HG03135 (cell line): Measurements from ENCODE around the gene NKIRAS1.
A peak's percentile ranks its signal among the peaks of the same experiment; 100 is the strongest.
"Not testable (repeated sequence)": the region's sequence is repeated elsewhere in the genome, so short reads cannot be mapped to it uniquely, and the experiment has no call there.

Experiments used
- ATAC-seq: cut with Tn5 transposase; IDR thresholded peaks from one replicate; pipeline ENCODE4 v1.9.1; 2021; ENCODE audit warnings: mild to moderate bottlenecking, moderate library complexity; ENCODE audit not compliant: unreplicated experiment

Gene NKIRAS1

GRCh38 chr3:23872330-23872729 is 44.5 kb downstream of the NKIRAS1 start:
- ATAC-seq: no peak

GRCh38 chr3:23871361-23871760 is 45.4 kb downstream of the NKIRAS1 start:
- ATAC-seq: not testable (repeated sequence)

GRCh38 chr3:23870663-23871043 is 46.1 kb downstream of the NKIRAS1 start:
- ATAC-seq: not testable (repeated sequence)

GRCh38 chr3:23869977-23870662 is 46.7 kb downstream of the NKIRAS1 start:
- ATAC-seq: no peak

- ATAC-seq: no peak
Measured at GRCh38 chr3:23867838-23868237, 49.0 kb downstream of the NKIRAS1 start.

GRCh38 chr3:23867400-23867799 is 49.4 kb downstream of the NKIRAS1 start:
- ATAC-seq: no peak

GRCh38 chr3:23865595-23866396 is 51.0 kb downstream of the NKIRAS1 start:
- ATAC-seq: peak; percentile 84

GRCh38 chr3:23864931-23865330 is 51.9 kb downstream of the NKIRAS1 start:
- peak; percentile 4 for ATAC-seq

GRCh38 chr3:23863060-23863459 is 53.7 kb downstream of the NKIRAS1 start:
- no peak for ATAC-seq

GRCh38 chr3:23861689-23862088 is 55.1 kb downstream of the NKIRAS1 start:
- ATAC-seq: no peak

- ATAC-seq: no peak
Measured at GRCh38 chr3:23859839-23860382, 56.9 kb downstream of the NKIRAS1 start.

GRCh38 chr3:23859012-23859743 is 57.6 kb downstream of the NKIRAS1 start:
- ATAC-seq: no peak

GRCh38 chr3:23856286-23856685 is 60.5 kb downstream of the NKIRAS1 start:
- no peak for ATAC-seq

- not testable (repeated sequence) for ATAC-seq
Measured at GRCh38 chr3:23849462-23849861, 67.3 kb downstream of the NKIRAS1 start.

- ATAC-seq: no peak
Measured at GRCh38 chr3:23845326-23846216, 71.2 kb downstream of the NKIRAS1 start.

GRCh38 chr3:23843869-23844268 is 72.9 kb downstream of the NKIRAS1 start:
- ATAC-seq: no peak
